OCI-M2 (cell line): Measurements from ENCODE around the gene BZW2.

Experiments used
- DNase-seq: peaks from one replicate; lab custom pipeline; 2025; ENCODE audit not compliant: unreplicated experiment; lab: John Stamatoyannopoulos, UW

BZW2 gene

DNA sequence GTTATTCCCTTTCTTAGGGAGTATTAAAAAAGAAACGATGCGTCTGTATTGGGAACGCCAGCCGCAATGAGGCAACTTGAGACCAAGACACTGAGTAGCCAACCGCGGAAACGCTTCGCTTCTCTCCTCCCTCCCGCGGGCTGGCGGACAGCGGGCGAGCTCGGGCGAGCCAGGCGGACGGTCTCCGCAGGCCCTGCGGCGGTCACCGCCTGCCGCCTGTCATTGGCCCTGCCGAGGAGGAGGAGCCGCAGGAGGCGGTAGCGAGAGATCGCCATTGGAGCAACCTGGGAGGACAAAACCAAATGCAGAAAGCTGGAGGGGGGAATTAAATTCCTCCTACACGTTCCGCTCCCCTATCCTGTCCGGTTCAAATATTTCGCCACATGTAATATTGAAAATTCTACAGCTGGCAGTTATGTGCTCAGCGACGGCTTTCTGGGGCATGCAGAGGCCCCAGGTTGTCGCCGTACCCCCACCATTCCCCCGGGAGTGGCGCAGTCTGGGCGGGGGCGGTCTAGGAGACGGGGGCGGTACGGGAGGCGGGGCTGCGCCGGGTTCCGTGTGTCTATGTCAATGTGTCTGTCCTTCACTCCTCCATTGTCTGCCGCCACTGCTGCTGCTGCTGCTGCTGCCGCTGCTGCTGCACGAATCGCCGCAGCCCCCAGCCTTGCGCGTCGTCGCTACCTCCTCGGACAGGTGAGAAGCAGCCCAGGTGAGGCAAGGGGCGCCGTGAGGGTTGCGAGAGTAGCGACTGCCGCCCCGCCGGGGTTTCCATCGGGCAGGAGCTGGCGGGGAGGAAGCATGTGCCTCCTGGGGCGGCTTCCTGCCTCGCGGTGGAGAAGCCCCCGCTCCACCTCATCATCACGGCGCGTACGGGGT lies at the start of gene BZW2, which contains the start of gene ANKMY2:
Gene BZW2, plus strand, starts transcription at position 589 of the 879 bp plus-strand sequence. CDS start 19,263 bp downstream, outside the sequence.
Gene ANKMY2, minus strand, starts transcription at position 162 of the 879 bp plus-strand sequence. CDS start 181 bp downstream, outside the sequence.
- peak; percentile 44 for DNase-seq

DNA sequence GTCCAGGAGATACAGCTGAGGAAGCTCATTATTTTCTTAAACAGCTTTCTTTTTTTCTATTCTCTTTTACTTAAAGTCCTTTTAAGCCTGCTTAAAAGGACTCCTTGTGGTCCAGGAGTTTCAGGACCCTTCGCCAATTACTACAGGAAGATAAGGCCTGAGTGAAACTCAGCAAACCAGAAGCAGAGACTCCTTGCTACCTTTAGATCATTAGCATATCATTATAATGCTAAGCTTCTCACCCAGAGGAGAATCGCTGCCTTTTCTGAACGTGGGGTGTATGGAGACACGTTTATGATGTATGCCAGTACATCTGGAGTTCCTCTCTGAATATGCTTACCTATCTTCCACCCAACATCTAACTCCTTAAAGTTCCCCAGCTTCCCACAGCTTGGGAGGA lies 48.0 kb upstream of the BZW2 start:
- no peak for DNase-seq

DNA sequence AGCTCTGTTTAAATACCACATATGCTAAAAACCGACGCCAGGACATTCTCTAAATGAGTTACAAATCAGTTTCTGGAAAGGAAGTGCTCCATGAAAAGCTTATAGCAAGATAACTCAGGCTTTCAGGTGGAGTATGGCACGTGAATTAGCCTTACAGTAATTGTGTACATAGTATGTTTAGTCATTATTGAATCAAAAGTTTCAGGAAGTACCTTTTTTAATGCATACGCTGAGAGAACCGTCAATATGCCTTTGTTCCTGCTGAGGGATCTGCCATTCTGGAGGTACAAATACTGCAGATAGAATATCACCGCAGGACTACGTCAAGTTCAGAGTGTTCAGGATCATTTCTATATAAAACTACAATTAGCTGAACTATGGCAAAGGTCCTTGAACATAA lies 46.1 kb upstream of the BZW2 start:
- no peak for DNase-seq

DNA sequence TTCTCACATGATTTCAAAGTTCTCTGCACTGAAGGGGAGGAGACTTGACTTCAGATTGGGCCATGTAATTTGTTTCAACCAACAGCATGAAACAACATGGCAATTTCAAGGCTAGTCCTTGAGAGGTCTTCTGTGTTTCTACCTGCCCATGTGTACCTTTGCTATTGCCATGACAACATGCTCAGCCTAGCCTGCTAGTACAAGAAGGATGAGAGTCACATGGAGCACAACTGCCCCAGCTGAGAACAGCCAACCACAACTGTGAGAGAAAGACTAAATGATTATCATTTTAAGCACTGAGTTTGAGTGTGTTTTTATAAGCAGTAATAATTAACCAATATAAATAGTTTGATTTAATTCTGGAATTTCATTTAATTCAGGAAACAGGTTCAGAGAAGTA lies 42.3 kb upstream of the BZW2 start:
- DNase-seq: no peak

DNA sequence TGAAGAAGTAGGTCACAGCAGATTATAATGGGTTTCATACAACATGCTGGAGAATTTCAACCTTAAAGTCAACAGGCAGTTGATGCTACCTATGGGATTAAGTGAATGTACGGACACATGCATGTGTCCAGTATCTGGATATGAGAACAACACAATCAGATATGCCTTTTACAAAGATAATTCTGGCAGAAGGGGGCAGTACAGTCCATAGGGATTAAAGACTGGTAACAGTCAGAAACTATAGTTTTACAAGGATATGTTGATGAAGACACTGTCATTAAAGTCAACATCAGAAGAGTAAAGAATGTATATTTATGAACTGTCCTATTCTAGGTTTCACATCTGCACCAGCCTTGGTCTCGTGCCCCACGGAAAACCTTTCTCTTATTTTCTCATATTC lies 41.9 kb upstream of the BZW2 start:
- DNase-seq: no peak

DNA sequence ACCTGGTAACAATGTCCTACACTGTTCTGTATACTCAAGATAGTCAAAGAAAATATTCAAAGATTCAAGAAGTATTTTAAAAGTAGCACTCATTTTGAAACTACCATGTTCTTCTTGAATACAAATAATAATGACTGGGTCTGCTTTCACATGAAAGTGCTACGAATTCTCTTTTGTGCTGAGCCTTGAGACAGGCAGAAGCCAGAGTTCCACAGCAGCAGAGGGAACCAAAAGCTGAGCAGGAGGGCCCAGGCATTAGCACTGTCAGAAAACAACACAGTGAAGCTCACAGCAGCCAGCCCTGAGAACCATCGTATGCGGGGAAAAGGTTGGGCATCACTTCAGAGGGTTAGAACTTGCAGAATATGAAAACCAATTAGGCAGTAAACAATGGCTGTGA lies 39.3 kb upstream of the BZW2 start:
- no peak for DNase-seq

DNA sequence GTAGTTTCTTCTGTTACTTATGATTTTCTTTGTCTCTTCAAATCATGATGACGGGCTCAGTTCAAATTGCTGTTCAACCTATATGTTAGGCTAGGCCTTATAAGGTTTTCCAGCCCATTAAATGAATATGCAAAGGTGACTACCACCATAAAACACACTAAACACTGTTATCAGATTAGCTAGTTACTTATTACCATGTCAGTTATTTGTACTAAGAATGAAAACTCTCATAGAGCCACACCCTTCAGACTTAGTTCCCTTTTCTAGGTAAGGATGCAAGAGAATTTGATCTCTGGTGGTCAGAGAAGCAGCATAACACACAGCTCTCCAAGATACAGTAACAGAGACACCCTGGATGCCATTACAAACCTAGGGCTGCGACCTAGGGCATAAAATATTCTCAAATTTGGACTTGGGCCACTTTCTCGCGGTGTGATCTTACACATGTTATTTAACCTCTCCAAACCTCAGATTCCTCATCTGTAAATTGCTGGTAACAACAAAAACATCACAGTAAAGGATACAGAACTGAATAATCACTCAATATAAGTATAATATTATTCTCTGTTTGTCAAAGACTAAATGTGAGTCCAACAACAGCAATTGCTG lies 36.0 kb upstream of the BZW2 start:
- DNase-seq: no peak

DNA sequence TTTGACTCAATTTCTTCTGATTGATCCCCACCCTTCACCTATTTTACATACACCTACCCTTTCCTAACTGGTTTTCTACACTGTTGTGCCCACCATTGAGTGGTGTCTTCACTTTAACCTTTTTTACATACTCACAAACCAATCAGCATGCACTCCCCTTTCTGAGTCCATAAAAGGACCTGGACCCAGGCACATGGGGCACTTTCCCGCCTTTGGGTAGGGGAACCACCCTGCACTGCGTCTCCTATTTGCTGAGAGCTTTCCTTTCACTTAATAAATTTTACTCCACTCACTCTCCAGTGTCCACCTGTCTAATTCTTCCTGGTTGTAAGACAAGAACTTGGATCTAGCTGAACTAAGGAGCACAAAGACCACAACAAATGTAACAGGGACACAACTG lies 34.3 kb upstream of the BZW2 start:
- no peak for DNase-seq

DNA sequence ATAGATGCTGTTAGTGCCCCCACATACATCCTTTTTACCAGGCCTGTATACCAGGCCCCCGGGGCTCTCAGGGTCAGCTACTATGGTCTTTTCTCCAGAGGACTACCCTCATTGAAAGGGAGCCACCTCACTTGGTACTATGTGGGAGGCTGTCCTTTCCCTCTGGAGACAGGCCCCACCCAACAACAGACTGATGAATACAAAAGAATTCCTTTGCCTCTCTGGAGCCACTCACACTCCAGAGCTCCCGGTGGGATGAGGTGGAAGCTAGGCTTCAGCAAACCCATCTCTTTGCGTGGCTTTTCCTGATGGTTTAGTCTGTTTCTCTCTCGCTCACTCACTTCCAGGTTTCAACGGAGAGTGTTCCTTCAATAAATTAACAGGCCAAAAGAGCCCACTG lies 30.8 kb upstream of the BZW2 start:
- DNase-seq: no peak

DNA sequence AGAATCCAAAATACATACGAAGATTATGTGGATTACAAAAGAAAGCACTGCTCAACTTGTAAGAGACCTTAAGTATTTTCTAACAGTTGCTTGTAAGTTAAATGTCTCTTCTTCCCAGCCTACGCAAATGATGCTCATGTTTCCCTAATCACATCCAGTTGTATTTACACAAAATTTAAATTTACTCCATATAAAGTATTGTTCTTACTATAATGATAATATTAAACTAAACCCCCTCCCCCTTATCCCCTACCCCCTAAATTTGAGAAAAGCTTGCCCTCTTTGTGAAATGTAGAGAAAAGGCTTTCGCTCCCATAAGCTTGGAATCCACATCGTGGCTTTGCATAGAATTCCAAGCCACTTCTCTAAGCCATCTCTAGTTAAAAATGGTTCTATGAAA lies 29.9 kb upstream of the BZW2 start:
- DNase-seq: no peak

DNA sequence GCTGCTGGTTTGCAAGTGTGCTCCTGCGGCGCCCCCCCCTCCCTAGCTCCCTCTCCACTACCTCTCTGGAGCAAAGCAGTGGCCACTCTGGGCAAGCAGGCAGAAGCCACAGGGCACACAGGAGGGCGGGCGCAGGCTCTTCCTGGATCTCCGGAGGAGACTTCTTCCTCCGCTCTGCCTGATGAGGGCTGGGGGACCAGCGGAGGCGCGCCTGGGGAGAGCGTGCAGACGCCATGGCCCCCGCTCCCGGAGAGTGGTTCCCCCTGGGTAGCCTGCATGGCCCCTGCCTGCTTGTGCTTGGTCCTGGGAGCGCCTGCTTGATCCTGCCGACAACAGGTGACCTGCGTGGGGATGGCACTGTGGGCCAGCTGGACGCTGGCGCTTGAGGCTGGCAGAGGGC lies 29.4 kb upstream of the BZW2 start:
- DNase-seq: no peak

DNA sequence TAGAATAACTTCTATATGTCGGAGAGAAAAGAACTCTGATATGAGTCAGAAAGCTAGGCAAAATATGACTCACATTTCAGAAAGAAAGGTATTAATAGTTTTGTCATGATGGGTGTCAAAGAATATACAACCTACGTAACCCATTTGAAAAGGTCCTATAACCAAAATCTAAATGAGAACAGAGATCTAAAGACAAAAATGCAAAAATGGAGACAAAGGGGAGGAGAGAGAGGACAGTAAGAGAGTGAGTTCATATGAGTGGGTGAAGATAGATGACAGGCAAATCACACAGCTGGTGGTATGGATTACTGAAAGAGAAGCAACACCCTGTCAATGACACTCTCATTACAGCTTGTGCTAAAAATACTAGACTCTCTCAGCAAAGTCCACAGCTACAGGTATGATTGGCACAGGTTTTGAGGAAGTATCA lies 26.0 kb upstream of the BZW2 start:
- DNase-seq: no peak

DNA sequence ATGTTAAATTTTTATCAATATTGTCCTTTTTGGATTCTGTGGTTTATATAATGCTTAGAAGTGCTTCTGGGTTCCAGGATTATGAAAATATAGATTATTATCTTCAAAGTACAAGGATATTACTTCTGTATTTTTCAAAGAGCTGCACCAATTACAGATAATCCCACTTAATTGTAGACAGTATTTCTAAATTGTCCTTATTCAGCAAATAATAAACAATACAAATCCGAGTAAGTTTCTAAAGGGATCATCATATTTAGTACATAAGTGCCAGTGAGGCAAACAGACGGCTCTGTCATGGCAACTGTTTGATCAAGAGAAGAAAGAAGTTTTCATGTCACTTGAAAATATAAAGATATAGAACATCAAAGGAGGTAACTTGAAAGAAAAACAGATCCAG lies 19.6 kb upstream of the BZW2 start:
- DNase-seq: no peak

DNA sequence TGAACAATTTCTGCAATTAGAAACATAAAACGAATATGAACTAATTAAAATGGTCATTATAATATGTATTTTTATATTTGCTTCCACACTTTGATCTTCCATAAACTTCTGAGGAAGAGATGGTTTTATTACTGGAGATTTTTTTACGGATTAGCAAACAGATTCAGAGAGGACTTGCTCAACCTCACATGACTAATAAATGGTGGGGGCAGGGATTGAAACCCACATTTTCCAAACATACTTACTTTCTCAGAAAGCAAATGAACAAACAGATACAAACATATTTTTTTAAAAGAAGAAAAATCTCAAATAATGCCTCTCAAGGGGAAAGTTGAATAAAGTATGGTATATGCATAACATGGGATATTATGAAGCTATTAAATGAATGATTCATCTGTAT lies 18.7 kb upstream of the BZW2 start:
- no peak for DNase-seq

DNA sequence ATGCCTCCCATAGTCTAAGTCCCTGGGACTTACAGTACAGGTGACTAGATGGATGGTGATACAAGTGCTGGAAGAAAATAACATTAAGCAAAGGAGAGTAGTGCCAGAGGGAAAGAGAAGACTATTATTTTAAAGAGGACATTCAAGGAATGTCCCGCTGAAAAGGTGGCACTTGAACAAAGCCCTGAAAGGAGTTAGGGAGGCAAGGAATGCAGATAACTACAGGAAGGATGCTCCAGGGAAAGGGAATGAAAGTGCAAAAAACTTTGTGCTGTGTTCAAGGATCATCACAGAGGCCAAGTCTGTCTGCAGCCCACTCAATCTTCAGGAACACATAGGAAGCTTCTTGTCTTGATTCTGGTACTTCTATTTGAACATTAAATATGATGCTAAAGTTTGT lies 15.3 kb upstream of the BZW2 start:
- DNase-seq: no peak

DNA sequence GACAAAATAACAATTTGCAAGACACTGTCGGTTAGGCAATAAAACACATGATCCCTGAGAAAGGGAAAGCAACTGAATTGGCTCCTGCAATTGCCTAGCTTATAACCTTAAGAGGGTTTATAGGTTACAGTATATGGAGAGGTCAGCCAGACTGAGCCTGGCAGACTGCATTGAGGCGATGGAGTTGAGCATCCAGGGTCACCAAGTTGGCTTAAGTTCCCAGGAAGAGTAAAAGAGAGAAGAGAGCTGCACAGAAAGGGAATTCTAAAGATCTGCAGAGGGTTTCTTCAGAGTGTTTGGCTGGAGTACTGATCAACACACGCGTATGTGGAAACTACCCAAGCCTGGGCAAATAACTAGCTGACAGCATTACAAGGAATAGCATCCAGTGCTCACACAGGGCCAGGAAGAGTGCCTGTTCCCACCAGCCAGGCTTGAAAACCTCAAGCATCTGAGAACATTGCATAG lies 11.7 kb upstream of the BZW2 start:
- DNase-seq: no peak

DNA sequence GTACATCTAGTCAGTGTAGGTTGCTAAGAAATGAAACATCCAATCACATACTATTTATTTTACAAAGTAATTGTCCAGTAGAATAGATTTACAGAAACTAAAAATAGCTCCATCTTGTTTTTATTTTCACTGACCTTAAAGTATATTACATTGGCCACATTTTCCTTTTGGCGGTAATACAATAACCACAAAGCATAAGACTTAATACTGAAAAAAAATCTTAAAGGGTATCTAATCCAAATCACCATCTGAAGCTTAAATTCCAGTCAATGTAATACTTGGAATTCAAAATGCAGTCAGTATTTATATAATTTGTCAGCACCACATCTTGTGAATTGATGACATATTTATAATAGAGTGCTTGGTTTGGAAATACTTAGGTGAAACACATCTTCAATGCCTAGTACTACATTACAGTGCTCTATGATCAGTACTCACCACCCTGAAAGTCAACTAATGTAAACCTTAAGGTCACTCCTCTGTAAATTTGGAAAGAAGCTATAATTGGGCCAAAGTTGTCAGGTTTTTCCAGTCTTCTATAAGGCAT lies 9.4 kb upstream of the BZW2 start:
- no peak for DNase-seq

DNA sequence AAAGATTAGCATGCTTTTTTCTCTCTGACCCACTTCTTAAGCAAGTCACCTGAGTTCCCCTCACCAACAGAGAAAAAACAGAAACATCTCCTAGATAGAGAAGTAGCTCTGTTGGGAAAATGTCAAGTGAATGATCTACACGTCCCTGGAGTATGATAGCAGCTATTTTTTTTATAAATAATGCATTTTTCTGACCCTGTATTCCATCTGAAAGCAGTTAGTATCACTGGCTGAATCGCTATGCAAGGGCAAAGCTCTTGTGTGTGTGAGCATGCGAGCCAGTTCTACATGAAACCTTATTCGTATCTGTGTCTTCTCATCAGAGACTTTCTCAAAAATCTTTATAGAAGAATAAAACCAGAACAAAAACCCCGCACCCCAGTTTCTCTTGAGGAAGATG lies 8.6 kb upstream of the BZW2 start:
- DNase-seq: no peak

DNA sequence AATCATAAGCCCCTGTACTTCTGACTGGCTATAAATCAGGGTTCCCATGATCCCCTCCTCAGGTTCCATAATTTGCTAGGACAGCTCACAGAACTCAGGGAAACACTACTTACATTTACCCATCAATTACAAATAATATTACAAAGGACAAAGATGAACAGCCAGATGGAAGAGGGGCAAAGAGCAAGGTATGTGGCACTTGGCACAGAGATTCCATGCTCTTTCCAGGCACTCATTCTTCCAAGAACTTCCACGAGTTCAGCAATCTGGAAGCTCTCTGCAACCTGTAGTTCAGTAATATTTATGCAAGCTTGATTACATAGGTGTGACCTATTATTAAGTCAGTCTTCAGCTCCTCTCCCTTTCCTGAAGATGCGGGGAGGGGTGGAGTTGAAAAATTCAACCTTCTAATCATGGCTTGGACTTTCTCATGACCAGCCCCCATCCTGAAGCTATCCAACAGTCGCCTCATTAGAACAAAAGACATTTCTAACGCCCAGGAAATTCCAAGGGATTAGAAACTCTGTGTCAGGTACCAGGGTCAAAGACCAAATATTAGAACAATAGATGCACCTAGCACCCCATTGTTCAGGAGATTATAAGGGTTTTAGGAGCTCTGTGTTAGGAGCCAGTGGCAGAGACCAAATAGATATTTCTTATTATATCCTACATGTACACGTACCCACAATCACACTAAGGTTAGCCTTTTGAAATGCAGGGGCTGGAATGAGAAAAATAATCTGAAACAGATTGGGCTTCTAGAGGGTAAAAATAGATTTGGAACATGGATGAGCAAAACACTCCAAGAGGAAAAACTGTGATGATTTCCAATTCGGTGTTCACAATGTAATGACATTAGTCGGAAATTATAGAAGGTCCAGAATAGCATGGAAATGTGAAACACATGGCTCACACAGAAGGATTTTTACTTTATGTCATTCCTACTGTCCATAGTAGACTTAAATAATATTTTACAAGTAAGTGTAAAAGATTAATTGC lies 7.4 kb upstream of the BZW2 start:
- no peak for DNase-seq

DNA sequence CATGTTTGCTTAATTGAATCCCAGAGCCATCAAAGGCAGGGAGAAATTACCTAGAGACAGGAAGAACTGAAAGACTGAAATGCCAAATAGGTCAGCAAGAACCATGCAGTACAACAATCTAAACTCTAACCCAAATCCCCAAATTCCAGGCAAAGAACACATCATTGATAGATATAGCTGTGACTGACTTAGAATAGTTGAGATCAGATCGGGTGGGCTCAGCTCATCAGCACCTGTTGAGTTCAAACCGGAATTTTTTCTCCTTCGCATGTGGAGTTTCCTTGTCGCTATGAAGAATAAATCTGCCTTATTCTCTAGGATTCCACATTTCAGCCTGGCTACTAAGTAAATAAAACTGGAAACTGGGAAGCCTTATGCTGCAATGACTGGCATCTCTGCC lies 1.8 kb upstream of the BZW2 start:
- no peak for DNase-seq
